Vagina (tissue), 2 donors: Measurements from ENCODE around the gene CDX2.

Experiments used
- CTCF ChIP-seq, 3 experiments: fragments of 450-650 bp in 2 of 3; fragments of 200-600 bp in 1 of 3; sonication (generic) in 1 of 3; IDR thresholded peaks; one replicate each; pipeline ENCODE4 v1.5.1; 2017 to 2019; ENCODE audit warnings: antibody characterized with exemption in 3 of 3, mild to moderate bottlenecking in 2 of 3, moderate library complexity in 2 of 3
- POLR2AphosphoS5 ChIP-seq, 2 donors: sonication (generic); formaldehyde crosslinking; IDR thresholded peaks; one replicate each; pipeline ENCODE4 v1.9.0; 2017; ENCODE audit warnings: antibody characterized with exemption in 2 of 2, mild to moderate bottlenecking in 2 of 2, low read depth in 1 of 2; ENCODE audit not compliant: insufficient read depth in 1 of 2

- no peak for TF ChIP-seq POLR2AphosphoS5 (IDR thresholded peaks at IDR 0.05; ENCODE audit: insufficient read depth in 1 of 2, low read depth in 1 of 2)
- TF ChIP-seq CTCF (IDR thresholded peaks at IDR 0.05): no peak
Measured at GRCh38 chr13:27956576-27957300, 12.4 kb downstream of the CDX2 start.
